Lung (tissue), 16 donors: Measurements from ENCODE around the gene TMEM144. TPM values are rescaled to one million over a fixed set of nuclear protein-coding genes. Genes with fewer than 3 reads are reported as not detected.

Experiments used
- ATAC-seq: fragments of 200-7000 bp; cut with Tn5 transposase; one replicate; pipeline ENCODE4 v1.9.1; 2020; ENCODE audit warnings: moderate number of reproducible peaks; ENCODE audit not compliant: insufficient read depth, low FRiP score
- DNase-seq, 3 donors: peaks; one replicate each; pipeline ENCODE4 v3.0.0-alpha.2; 2013 to 2017
- H3K27ac ChIP-seq, 2 donors: one replicate each; pipeline ENCODE4 v1.5.1; 2013; ENCODE audit warnings: mild to moderate bottlenecking in 2 of 2, moderate library complexity in 2 of 2, control low read depth in 1 of 2, inconsistent platforms in 1 of 2, low read depth in 1 of 2, low read length in 1 of 2
- H3K27me3 ChIP-seq, 3 donors: one replicate each; pipeline ENCODE4 v1.5.1; 2013; ENCODE audit warnings: low read length in 2 of 3; ENCODE audit not compliant: control insufficient read depth in 3 of 3, insufficient read depth in 3 of 3
- H3K36me3 ChIP-seq, 4 donors: one replicate each; pipeline ENCODE4 v1.5.1; 2013; ENCODE audit warnings: low read length in 4 of 4, mild to moderate bottlenecking in 1 of 4, moderate library complexity in 1 of 4; ENCODE audit not compliant: control insufficient read depth in 4 of 4, insufficient read depth in 4 of 4
- H3K4me1 ChIP-seq, 5 donors: one replicate each; pipeline ENCODE4 v1.5.1; 2013; ENCODE audit warnings: low read length in 5 of 5, mild to moderate bottlenecking in 2 of 5, moderate library complexity in 1 of 5; ENCODE audit not compliant: control insufficient read depth in 5 of 5, insufficient read depth in 5 of 5
- H3K4me3 ChIP-seq: one replicate; pipeline ENCODE4 v1.5.1; 2013; ENCODE audit warnings: mild to moderate bottlenecking, control low read depth, moderate library complexity
- H3K9ac ChIP-seq, 2 donors: one replicate each; pipeline ENCODE4 v1.5.1; 2013; ENCODE audit warnings: low read length in 2 of 2, control low read depth in 1 of 2; ENCODE audit not compliant: insufficient read depth in 1 of 2
- H3K9me3 ChIP-seq, 4 donors: one replicate each; pipeline ENCODE4 v1.5.1; 2013; ENCODE audit warnings: low read length in 3 of 4, mild to moderate bottlenecking in 1 of 4, moderate library complexity in 1 of 4; ENCODE audit not compliant: control insufficient read depth in 4 of 4, insufficient read depth in 3 of 4
- CTCF ChIP-seq: IDR thresholded peaks from 2 replicates; pipeline ENCODE4 v1.5.1; 2012; ENCODE audit warnings: mild to moderate bottlenecking; ENCODE audit errors: control extremely low read depth, extremely low read depth
- WGBS, 2 donors: extraction: QIAGEN DNeasy Blood & Tissue Kit; methylation state at CpG; one replicate each; pipeline ENCODE4 v1.1.7; 2013; 5-methylcytosine and 5-hydroxymethylcytosine counted together
- long read RNA-seq, 5 donors: transcript quantifications; one replicate each; lab custom pipeline, GENCODE V29; 2026
- polyA plus RNA-seq, 2 donors: library from polyadenylated mRNA; stranded (reverse); fragments of 200-250 nt; gene quantifications; one replicate each; pipeline ENCODE4 v1.2.1, GENCODE V29; 2013
- total RNA-seq, 2 donors: library from RNA; depleted of rRNA in 1 of 2; stranded (reverse); fragments of >200 nt in 1 of 2; gene quantifications; one replicate each; pipeline ENCODE4 v1.2.1, GENCODE V29; 2014 to 2021
- donor health status: control.
- donor health status: control.
- donor health status: Bipolar disorder and iron deficiency.
- donor health status: healthy.
- donor health status: DM: yes; HTN: yes; CAD: no.

Gene TMEM144
- total RNA-seq (10 to 100 TPM; 16.4 to 17.3 TPM), polyA plus RNA-seq (1 to 10 TPM; 3.7 to 6.7 TPM)
- long read RNA-seq, donor 1, result 0 reads
- long read RNA-seq, donor 2, result 0 reads
- long read RNA-seq, donor 3, partial matches to known transcripts, result 0 of 1 reads
- long read RNA-seq, donor 3, other reads (novel, unspliced or antisense), result 0 of 1 reads
- long read RNA-seq, donor 4, result 0 reads
- long read RNA-seq, donor 5, result 0 reads

- no peaks in the 10 kb centered on the region for H3K9me3 ChIP-seq
- peak within 1 kb of the TSS; percentile 91 to 99 for H3K27ac ChIP-seq
- peak; percentile 95 for ATAC-seq
Measured at GRCh38 chr4:158209825-158210807, at the start of gene TMEM144. TSS of gene TMEM144 (plus strand) at chr4:158210486. CDS start at chr4:158212668, 2,182 bp downstream.

GRCh38 chr4:158161551-158162354, 48.5 kb upstream of the TMEM144 start:
- peak overlapping the region in 1 of 2 donors; percentile 77 for H3K27ac ChIP-seq
- ATAC-seq, result peak; percentile 62
- H3K4me1 ChIP-seq, result peaks cover 0 to 28% (median 0%) of the 10 kb centered on the region in 5 donors
- H3K9me3 ChIP-seq, result no peaks in the 10 kb centered on the region
- no peak overlapping the region for H3K9ac ChIP-seq
- no peak for TF ChIP-seq CTCF
- no peaks in the 10 kb centered on the region for H3K36me3 ChIP-seq
- 30 to 38% methylated on average over 6 of the region's 6 CpGs for WGBS, 2 donors
- DNase-seq, result peak in 2 of 3 donors; percentile 11 to 34
- H3K27me3 ChIP-seq, result no peaks in the 10 kb centered on the region
- no peak overlapping the region for H3K4me3 ChIP-seq

More at GRCh38 chr4:158209825-158210807, at the start of gene TMEM144:
- H3K4me1 ChIP-seq, result peaks cover 0 to 8% (median 5%) of the 10 kb centered on the region in 5 donors
- no peak within 1 kb of the TSS for H3K4me3 ChIP-seq
- no peaks in the 10 kb centered on the region for H3K27me3 ChIP-seq
- no peak for TF ChIP-seq CTCF
- peaks cover 0 to 3% (median under 1%) of the 10 kb centered on the region in 4 donors for H3K36me3 ChIP-seq
- peak; percentile 82 to 90 (median 86) for DNase-seq
- H3K9ac ChIP-seq, result peak within 1 kb of the TSS; percentile 42 to 79
- WGBS, 2 donors, result 6 to 10% methylated on average over 34 of the region's 34 CpGs

- 97% methylated on average over 5 of the region's 5 CpGs for WGBS, 2 donors
- Histone ChIP-seq H3K9me3 (no peaks in the 10 kb centered on the region), H3K4me1 (peaks cover 0 to 21% (median 0%) of the 10 kb centered on the region in 5 donors), H3K9ac (no peak overlapping the region), H3K36me3 (no peaks in the 10 kb centered on the region), H3K27ac (peak overlapping the region in 1 of 2 donors; percentile 77), H3K4me3 (no peak overlapping the region), H3K27me3 (no peaks in the 10 kb centered on the region)
- DNase-seq (no peak), ATAC-seq (no peak)
- no peak for TF ChIP-seq CTCF
Measured at GRCh38 chr4:158162631-158163030, 47.7 kb upstream of the TMEM144 start.
